ENCODE measurements around the gene CCL18.

Gene CCL18

DNA sequence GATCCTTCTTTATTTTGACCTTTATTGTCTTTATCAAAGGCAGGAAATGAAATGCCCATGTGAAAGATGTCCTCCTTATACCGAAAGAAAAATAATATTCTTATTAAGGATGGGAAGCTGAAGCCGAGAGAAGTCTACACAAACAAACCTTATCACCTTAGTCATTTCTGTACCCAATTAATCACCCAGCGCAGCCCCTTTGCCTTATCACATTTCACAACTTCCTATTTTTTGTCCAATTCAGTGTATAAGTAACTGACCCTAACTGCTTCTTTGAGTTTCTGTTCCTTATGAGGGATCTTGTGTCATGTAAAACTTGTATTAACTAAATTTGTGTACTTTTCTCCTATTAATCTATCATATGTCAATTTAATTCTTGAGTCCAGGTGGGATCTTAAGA lies 29.9 kb upstream of the CCL18 start:
- TF ChIP-seq CTCF (conservative IDR thresholded peaks at IDR 0.05; ENCODE audit: low read depth, low read length), result no peak
- Histone ChIP-seq H3K4me3 (IDR thresholded peaks at IDR 0.05; ENCODE audit: insufficient read depth, low read depth, low read length) (no peak overlapping the region), H3K9ac (no peak overlapping the region), H3K27me3 (ENCODE audit: insufficient read depth, low read depth) (no peaks in the 10 kb centered on the region), H3K79me2 (ENCODE audit: insufficient read depth, low read depth) (no peaks in the 10 kb centered on the region), H2AFZ (ENCODE audit: low read depth) (no peak overlapping the region), H3K4me2 (no peak overlapping the region), H3K27ac (no peak overlapping the region), H3K36me3 (ENCODE audit: insufficient read depth) (no peaks in the 10 kb centered on the region), H4K20me1 (ENCODE audit: insufficient read depth) (no peaks in the 10 kb centered on the region), H3K4me1 (ENCODE audit: low read depth, poor library complexity, severe bottlenecking) (no peaks in the 10 kb centered on the region)

DNA sequence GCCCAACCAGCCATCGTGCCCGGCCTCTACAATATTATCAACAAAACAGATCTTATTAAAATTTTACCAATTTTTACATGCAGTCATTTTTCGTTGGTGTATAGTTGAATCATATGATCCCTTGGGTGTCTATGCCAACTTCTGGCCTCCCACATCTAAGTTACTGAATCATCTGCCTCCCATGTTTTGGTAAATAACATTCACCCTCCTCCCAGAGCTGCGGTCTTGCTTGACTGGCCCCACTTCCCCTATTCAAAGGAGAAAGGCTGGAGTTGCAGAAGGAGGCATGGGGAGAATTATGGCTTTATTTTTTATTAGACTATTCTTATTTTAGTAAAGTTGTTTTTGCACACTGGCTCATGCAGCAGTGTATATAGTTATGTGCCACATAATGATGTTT lies 27.8 kb upstream of the CCL18 start:
- Histone ChIP-seq H3K4me3 (IDR thresholded peaks at IDR 0.05; ENCODE audit: insufficient read depth, low read depth, low read length) (no peak overlapping the region), H3K9ac (no peak overlapping the region), H3K36me3 (ENCODE audit: insufficient read depth) (no peaks in the 10 kb centered on the region), H4K20me1 (ENCODE audit: insufficient read depth) (no peaks in the 10 kb centered on the region), H3K4me1 (ENCODE audit: low read depth, poor library complexity, severe bottlenecking) (no peaks in the 10 kb centered on the region), H3K4me2 (no peak overlapping the region), H3K27me3 (ENCODE audit: insufficient read depth, low read depth) (no peaks in the 10 kb centered on the region), H3K79me2 (ENCODE audit: insufficient read depth, low read depth) (no peaks in the 10 kb centered on the region), H2AFZ (ENCODE audit: low read depth) (no peak overlapping the region), H3K27ac (no peak overlapping the region)
- no peak for TF ChIP-seq CTCF (conservative IDR thresholded peaks at IDR 0.05; ENCODE audit: low read depth, low read length)

DNA sequence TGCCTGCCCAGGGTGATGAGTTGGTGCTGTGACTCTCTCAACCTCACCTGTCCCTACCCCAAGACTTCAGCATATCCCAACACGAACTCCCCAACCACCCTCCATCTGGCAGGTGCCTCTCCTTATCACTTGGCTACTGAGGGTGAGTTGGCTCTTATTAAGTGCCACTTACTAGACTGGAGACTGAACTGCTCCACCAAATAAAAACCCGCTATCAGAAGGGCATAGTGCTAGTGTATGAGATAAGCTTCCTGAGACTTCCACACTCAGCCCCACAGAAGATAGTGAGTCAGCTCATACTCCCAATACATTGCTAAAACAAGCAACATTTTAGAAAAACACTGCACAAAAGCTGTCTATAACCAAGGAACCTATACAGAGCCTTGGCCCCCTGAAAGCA lies 16.0 kb upstream of the CCL18 start:
- no peaks in the 10 kb centered on the region for H3K4me1 ChIP-seq (ENCODE audit: low read depth, poor library complexity, severe bottlenecking)
- no peak overlapping the region for H3K4me2 ChIP-seq
- H3K79me2 ChIP-seq (ENCODE audit: insufficient read depth, low read depth), result no peaks in the 10 kb centered on the region
- no peak overlapping the region for H2AFZ ChIP-seq (ENCODE audit: low read depth)
- no peak for TF ChIP-seq CTCF (conservative IDR thresholded peaks at IDR 0.05; ENCODE audit: low read depth, low read length)
- no peak overlapping the region for H3K27ac ChIP-seq
- H3K4me3 ChIP-seq (IDR thresholded peaks at IDR 0.05; ENCODE audit: insufficient read depth, low read depth, low read length), result no peak overlapping the region
- H3K27me3 ChIP-seq (ENCODE audit: insufficient read depth, low read depth), result no peaks in the 10 kb centered on the region
- no peak overlapping the region for H3K9ac ChIP-seq
- no peaks in the 10 kb centered on the region for H4K20me1 ChIP-seq (ENCODE audit: insufficient read depth)
- no peaks in the 10 kb centered on the region for H3K36me3 ChIP-seq (ENCODE audit: insufficient read depth)

DNA sequence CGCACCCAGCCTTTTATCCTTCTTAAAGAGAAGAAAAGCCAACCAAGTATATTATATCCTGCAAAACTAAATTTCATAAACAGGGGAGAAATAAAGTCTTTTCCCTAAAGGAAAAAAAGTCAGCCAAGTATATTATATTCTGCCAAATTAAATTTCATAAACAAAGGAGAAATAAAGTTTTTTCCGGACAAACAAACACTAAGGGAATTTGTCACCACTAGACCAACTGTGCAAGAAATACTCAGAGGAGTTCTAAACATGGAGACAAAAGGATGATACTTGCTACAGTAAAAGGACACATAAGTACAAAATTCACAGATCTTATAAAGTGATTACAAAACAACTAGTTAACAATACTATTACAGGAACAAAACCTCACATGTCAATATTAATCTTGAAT lies 14.4 kb upstream of the CCL18 start:
- no peak overlapping the region for H3K4me3 ChIP-seq (IDR thresholded peaks at IDR 0.05; ENCODE audit: insufficient read depth, low read depth, low read length)

More for the DNA sequence above, 14.4 kb upstream of the CCL18 start:
- Histone ChIP-seq H2AFZ (ENCODE audit: low read depth) (no peak overlapping the region), H3K4me1 (ENCODE audit: low read depth, poor library complexity, severe bottlenecking) (no peaks in the 10 kb centered on the region), H3K9ac (no peak overlapping the region), H3K79me2 (ENCODE audit: insufficient read depth, low read depth) (no peaks in the 10 kb centered on the region), H3K27me3 (ENCODE audit: insufficient read depth, low read depth) (no peaks in the 10 kb centered on the region), H3K27ac (no peak overlapping the region), H3K36me3 (ENCODE audit: insufficient read depth) (no peaks in the 10 kb centered on the region), H4K20me1 (ENCODE audit: insufficient read depth) (no peaks in the 10 kb centered on the region), H3K4me2 (no peak overlapping the region)
- TF ChIP-seq CTCF (conservative IDR thresholded peaks at IDR 0.05; ENCODE audit: low read depth, low read length), result no peak
